Inferior parietal cortex (tissue), 1 donor: Measurements from ENCODE around the gene UBQLN1.
"Not testable (repeated sequence)": the region's sequence is repeated elsewhere in the genome, so short reads cannot be mapped to it uniquely, and the experiment has no call there.

Source experiments
- DNase-seq: peaks from one replicate; pipeline ENCODE4 v3.0.0-alpha.2; 2016; ENCODE audit errors: extremely low spot score

The UBQLN1 gene

DNA sequence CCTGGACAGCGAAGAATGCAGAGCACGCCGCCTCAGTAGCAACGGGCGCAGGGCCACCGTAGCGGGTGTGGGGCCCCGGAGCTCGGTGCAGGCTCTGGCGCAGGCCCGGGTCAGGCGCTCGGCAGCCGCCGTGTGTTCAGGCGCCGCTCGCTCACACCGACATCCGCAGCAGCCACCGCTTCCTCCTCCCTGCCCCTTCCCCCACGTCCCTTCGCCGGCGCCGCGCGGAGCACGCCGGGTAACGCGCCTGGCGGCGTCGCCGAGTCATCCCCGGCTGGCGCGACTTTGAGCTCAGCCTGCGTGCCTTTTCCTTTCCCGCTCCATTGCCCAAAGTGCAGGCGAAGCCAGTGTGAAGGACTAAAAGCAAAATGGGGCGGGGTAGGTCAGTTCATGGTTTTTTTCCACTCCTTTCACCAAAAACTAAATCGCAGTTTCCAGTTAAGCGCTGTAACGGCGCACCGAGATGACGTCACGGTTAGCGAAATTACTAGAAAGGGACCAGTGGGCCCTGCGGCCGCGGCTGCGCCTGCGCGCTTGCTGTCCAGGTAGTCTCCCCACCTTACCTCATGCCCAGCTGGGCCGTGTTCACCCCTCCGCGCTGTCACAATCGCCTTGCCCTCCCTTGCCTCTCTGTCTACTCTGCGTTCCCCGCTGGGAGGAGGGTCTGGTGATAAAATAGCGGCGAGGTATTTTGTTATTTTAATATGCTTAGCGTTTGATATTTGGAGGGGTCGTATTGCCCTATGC lies at the start of gene UBQLN1:
TSS of gene UBQLN1 (minus strand) at position 191 of the 747 bp plus-strand sequence. CDS start 279 bp downstream, outside the sequence.
- DNase-seq: peak; percentile 94

DNA sequence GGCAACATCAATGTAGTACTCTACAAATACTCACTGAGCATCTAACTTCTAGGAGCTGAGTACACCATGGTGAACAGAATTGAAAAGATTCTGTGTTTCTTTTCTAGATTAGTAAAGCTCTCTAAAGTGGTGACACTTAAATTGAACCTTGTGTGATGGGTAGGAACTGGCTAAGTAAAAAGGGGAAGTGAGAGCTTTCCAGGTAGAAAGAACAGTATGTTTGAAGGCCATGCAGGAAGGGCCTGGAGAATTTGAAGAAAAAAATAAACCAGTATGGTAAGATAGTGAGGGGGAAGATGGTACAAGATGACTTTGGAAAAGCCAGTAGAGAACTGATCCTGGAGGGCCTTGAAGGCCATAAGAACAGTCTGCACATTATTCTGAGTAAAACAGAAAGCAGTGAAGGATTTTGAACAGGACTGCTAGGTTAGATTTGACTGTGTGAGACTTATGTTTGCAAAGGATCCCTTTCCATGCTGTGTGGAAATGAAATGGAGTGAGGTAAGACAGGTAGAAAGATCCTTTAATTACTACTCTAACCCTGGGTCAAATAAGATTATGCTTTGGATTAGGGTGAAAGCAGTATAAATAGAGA lies 46.7 kb upstream of the UBQLN1 start:
- no peak for DNase-seq

DNA sequence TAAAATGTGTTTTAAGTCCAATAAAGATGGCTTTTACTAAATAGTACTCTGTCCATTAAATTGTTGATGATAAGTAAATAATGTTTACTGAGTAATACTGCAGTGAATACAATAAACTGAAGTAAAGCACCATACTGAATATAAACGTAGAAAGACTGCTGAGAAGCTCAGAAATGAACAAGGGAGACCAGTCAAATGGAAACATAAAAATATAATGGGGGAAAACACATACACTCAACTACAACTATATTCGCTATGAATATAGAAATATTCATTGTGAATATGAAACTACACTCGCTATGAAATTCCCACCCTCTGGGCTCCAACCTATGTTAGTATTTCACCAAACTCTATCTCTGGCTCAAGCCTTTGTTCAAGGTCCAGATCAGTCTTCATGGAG lies 41.9 kb upstream of the UBQLN1 start:
- no peak for DNase-seq

DNA sequence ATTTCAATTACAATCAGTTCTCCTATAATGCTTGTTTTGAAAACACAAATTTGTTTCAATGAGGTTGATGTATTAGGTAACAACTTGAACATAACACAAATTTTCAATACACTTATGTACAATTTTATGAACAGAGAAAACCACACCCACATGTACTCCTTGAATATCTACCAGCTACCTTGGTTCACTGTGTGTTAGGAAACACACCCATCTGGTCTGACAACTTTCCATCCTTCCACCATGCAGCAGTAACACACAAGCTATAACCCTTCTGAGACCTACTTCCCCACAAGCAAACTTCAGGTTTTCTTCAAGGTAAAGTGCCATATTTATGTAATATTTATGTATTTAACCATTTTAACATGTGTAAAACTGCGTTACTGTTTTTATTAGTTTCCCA lies 36.4 kb upstream of the UBQLN1 start:
- no peak for DNase-seq

DNA sequence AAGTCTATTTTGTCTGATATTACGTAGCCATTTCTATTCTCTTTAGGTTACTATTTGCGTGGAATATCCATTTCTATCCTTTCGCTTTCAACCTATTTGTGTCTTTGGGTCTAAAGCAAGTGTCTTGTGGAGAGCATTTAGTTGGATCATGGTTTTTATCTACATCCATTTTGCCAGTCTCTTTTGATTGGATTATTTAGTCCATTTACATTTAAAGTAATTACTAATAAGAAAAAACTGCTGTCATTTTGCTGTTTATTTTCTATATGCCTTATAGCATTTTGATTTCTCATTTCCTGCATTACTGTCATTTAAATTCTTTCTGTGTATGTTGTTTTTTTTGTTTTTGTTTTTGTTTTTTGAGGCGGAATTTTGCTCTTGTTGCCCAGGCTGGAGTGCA lies 26.0 kb upstream of the UBQLN1 start:
- no peak for DNase-seq

DNA sequence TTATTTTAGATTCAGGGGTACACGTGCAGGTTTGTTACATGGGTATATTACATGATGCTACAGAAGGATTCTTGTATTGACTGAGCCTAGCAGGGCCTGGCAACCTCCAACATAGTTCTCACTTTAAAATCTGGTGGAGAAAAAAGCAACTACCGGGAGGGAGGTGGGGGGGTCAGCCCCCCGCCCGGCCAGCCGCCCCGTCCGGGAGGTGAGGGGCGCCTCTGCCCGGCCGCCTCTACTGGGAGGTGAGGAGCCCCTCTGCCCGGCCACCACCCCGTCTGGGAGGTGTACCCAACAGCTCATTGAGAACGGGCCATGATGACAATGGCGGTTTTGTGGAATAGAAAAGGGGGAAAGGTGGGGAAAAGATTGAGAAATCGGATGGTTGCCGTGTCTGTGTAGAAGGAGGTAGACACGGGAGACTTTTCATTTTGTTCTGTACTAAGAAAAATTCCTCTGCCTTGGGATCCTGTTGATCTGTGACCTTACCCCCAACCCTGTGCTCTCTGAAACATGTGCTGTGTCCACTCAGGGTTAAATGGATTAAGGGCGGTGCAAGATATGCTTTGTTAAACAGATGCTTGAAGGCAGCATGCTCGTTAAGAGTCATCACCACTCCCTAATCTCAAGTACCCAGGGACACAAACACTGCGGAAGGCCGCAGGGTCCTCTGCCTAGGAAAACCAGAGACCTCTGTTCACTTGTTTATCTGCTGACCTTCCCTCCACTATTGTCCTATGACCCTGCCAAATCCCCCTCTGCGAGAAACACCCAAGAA lies 21.0 kb upstream of the UBQLN1 start:
- not testable (repeated sequence) for DNase-seq

DNA sequence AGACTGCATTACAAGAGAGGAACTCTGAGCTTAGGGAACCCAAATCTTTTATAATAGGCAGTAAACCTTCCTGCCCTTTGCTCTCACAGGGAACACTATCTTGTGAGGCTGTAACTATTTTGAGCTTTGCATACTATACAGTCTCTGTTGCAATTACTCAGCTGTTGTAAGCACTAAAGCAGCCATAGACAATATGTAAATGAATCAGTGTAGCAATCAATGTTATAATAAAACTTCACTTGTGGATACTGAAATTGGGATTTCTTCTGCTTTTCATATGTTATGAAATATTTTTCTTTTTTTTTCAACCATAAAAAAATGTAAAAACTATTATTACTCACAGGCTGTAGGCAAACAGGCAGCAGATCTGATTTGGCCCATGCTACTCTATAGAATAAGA lies 16.7 kb upstream of the UBQLN1 start:
- no peak for DNase-seq

DNA sequence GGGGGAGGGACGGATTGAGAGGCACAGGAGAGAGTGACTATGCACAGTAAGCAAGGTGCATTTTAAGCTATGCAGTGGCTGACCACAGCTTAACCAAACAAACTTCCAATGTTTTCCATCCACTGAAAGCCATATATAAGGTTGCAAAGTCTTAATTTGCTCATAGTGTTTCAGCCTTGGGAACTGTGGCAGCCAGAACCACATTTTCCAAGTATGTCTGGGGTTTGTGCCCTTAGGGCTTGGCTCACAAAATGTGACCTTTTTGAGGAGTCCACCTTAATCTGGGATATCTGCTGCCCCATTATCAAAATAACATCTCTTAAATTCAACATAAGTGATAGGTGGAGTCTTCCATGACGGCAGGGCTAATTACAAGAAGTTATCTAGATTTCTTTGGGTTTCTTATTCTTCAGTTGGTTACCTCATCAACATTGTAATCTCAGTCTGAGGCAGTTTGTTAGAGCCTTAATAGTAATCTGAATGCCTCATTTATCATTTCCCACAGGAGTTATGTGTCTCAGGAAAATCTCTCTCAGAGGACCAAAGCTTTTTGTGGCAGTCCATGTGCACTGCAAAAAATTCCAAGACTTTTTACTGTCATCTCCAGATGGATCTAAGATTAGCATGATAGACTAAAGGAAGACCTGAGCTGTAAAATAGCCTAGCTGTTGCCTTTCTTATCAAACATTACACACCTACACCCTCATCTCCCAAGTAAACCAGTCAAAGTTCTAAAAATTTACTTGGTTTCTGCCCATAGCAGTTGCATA lies 15.2 kb upstream of the UBQLN1 start:
- no peak for DNase-seq

DNA sequence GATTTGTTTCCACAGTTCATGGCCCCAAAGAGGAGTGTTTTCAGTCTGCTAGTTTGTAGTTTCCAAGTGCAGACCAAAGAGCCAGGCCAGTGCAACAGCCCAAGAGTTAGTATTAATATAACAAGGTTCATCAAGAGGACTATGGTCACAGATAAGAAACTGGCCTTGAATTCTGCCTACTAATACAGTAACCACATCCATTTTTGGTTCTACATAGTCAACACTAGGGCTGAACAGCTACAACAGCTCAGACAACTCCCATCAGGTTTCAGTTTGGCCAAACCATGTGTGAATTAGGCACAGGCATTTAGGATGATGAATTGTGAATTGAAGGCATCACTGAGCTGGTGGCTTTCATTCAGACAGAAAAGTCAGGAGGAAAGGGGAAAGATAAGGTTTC lies 13.8 kb upstream of the UBQLN1 start:
- no peak for DNase-seq

DNA sequence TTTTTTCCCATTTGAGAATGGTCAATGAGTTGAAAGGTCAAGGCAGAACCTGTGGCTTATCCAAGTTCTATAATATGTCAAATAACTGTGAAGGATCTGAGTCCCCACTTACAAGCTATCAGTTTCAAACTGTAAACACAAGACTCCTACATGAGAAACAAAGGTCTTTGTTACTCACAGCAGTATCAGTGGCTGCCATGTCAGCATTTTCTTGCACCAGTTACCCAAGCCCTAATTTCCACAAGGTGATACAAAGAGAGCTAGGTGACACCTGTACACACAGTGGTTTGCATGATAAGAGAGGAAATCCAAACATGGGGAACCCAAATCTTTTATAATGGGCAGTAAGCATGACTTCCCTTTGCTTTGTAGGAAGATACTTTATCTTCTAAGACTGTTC lies 8.0 kb upstream of the UBQLN1 start:
- no peak for DNase-seq

DNA sequence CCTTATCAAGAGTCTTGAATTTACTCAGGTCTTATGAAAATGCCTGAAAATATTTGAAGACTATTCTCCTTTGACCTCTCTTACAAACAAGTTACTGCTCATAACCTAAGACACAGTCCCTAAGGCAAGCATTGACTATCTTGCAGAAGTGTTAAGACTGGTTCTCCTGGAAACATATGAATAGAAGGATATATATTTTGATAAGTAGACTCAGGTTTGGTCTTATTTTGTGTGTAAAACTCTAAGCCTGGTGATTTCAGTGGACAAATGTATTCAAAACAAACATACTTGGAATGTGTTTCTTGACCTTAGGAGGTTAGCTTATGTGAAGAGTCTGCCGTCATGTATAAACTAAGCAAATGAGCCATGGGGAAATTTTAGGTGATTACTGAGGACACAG lies 7.5 kb upstream of the UBQLN1 start:
- DNase-seq: no peak

DNA sequence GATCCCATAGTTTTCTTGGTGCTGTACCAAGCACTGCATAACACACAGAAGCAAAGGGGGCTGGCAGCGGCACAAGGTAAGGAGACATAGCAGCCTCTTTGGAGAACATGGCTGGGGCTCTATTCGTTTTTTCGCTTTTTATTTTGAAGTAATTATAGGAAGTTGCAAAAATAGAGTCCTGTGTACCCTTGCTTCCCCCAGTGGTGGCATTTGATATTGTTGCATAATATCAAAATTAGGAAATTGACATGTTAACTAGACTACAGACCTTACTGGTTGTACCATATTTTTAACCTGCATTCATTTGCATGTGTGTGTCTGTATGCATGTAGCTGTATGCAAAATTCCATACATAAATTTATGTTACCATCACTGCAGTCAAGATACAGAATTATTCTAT lies 6.6 kb upstream of the UBQLN1 start:
- no peak for DNase-seq

DNA sequence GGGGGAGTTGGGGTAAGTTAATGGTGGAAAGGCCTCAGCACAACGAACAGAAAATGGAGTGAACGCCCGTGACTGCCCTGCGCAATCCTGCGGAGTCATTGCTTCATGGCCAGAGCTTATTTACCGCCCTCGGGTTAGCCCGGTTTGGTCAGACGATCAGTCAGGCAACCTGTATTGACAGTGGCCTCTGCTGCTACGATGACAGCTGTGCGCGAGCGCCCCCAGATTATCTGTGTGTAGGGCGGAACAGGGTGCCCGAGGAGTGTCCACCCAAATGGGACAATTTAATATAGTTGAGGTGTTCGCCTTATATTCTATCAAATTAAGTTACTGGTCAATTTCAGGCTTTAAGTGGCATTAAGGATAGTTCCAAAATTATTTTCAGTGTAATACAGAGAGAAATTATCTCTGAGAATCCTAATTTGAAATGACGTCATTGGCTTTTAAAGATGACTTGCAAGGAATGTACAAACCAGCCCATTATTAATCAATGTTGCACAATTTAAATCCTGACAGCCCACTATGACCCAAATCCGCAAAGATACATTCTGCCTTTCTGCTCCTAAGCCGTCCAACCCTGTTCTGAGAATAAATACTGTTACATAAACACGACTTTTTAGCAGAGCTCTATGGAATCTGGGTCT lies 879 bp upstream of the UBQLN1 start:
- peak; percentile 56 for DNase-seq

DNA sequence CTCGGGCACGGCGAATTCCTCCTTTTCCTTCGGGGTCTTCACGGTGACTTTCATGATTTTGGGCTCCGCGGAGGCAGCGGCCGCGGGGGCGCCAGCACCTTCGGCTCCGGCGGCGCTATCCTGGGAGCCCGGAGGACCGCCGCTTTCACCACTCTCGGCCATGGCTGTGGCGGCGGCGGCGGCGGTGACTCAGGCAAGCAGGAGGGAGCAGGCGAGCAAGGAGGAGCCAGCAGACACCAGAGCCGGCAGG lies 315 bp downstream of the UBQLN1 start:
- no peak for DNase-seq

DNA sequence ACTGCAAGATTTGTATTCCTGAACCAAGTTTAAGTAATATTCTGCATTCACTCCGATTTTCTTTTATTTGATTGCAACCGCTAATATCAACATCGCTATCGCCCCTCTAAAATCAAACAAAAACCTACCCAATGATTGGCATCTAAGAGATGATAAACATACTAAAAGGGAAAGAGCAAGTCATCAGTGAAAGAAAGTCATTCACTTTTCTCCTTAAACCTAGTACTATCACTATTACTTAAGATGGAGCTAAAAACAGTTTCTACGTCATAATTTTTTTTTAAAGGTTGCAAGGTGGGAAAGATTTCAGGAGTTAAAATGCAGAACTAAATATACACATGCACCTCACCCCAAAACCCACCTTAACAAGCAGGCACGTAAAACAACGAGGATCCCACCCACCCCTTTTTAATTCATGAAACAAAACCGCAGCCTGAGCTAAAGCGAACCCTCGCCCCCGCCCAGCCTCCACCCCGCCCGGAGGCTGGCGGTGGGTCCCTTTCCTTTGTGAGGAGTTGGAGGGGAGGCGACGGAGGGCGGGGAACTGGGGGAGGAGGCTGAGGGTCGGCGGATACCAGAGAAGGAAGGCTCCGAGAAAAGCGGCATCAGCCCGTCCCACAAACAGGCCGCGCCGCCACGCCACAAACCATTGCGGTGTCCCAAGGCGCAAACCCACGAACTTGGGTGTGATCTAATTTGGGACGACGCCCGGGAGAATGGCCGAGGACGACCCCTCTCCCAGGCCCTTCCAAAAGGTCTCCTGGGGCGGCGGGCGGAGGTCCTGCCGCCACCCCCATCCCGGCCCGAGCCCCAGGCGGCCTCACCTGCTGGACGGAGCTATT lies 861 bp downstream of the UBQLN1 start:
- no peak for DNase-seq

DNA sequence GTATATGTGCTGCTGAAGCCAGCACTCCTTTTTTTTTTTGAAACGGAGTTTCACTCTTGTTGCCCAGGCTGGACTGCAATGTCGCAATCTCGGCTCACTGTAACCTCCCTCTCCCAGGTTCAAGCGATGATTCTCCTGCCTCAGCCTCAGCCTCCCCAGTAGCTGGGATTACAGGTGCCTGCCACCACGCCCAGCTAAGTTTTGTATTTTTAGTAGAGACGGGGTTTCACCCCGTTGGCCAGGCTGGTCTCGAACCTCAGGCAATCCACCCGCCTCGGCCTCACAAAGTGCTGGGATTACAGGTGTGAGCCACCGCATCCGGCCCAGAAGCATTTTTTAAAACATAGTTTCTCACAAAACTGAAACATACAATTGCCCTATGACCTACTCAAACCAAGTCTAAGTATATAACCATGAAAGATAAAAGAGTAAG lies 2.5 kb downstream of the UBQLN1 start:
- DNase-seq: not testable (repeated sequence)

DNA sequence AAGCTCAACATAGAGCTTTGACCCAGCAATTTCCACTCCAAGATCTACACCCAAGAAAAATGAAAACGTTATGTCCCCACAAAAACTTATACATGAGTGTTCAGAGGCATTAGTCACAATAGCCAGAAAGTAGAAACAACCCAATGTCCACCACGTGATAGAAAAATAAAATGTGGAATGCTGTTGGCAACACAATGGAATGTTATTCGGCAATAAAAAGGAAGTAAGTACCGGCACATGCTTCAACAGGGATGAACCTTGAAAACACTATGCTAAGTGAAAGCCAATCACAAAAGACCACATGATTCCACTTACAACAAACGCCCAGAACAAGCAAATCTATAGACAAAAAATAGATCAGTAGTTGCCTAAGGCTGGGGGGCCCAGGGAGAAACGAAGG lies 6.0 kb downstream of the UBQLN1 start:
- no peak for DNase-seq

DNA sequence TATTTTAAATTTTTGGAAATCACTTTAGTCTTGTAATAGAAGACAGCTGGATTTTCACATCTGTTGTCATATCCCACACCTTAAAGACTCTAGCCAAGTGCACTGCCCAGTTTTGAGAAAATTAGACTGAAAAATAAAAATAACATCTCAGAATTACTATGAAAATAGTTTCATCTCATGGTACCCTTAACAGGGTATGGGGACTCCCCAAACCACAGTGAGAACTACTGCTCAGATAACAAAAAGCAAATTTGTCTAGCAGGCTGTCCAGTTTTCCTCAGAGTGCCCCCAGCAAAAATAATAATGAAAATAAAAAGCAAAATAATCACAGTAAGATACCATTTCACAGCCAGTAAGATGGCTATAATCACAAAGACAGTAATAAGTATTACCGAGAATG lies 6.5 kb downstream of the UBQLN1 start:
- DNase-seq: no peak

DNA sequence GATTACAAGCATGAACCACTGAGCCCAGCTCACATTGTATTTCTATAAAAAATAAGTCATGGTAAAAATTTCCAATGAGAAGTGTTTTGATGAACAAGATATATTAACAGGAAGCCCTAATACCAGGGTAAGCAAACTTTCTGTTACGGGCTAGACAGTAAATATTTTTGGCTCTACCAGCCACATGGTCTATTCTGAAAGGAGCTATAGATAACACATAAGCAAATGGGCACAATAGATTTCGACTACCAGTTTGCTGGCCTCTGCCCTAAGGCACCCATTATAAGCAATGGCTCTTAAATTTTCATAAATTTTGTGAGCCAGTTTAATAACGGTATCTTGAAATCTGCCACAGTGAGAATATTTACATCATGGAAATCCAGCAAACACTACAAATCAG lies 8.1 kb downstream of the UBQLN1 start:
- DNase-seq: no peak

DNA sequence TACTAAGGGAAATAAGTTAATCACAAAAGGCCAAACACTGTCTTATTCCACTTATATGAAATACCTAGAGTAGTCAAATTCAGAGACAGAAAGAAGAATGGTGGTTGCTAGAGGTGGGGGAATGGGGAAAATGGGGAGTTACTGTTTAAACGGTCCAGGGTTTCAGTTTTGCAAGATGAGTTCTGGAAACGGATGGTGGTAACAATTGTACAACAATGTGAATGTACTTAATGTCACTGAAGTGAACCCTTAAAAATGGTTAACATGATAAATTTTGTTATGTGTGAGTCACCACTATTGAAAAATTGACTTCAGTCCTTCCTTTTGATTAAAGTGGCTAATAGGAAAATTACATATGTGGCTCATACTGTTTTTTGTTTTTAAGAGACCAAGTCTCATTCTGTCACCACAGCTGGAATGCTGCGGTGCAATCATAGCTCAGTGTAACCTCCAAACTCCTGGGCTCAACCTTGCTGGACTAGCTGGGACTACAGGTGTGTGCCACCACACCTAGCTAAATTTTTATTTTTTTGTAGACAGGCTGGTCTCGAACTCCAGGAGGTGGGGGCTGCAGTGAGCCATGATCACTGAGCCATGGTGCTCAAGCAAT lies 8.7 kb downstream of the UBQLN1 start:
- no peak for DNase-seq

DNA sequence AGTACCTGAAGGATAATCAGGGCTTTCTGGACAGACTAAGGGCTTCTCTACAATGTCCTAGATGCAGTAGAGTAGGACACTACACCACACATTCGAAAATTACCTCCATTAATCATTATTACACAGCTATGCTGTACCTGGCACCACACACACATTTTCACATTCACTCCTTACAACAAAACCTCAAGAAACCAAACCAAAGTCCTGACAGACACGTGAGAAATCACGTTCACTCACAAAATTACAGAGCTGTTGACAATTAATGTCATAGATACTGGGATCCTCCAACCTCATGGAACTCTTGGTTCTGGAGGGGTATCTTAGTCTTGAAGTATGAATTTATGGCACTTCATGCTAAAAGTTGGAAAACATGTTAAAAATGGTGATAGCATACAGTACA lies 16.3 kb downstream of the UBQLN1 start:
- DNase-seq: no peak
